CD4-positive, CD25-positive, alpha-beta regulatory T cell (primary cell): Measurements from ENCODE around the gene DGKB. TPM values are rescaled to one million over a fixed set of nuclear protein-coding genes. Genes with fewer than 3 reads are reported as not detected.

Source experiments
- ATAC-seq, 2 donors: fragments of 150-1000 bp; cut with Tn5 transposase; one replicate each; pipeline ENCODE4 v1.10.0; 2021; ENCODE audit warnings: low read depth in 2 of 2, moderate number of reproducible peaks in 2 of 2, moderate library complexity in 1 of 2
- DNase-seq, 3 donors: peaks; one replicate each; pipeline versions ENCODE4 v3.0.0 to v3.0.0-alpha.2; 2012 to 2022; ENCODE audit warnings: mixed read lengths in 1 of 3
- H3K27ac ChIP-seq: one replicate; pipeline ENCODE4 v1.7.0; 2013; ENCODE audit warnings: mild to moderate bottlenecking, low read length; ENCODE audit not compliant: insufficient read depth, poor library complexity, severe bottlenecking
- H3K27me3 ChIP-seq: one replicate; pipeline ENCODE4 v1.7.0; 2013; ENCODE audit warnings: low read length; ENCODE audit not compliant: control insufficient read depth, insufficient read depth
- H3K36me3 ChIP-seq: one replicate; pipeline ENCODE4 v1.7.0; 2013; ENCODE audit warnings: mild to moderate bottlenecking, low read length, moderate library complexity; ENCODE audit not compliant: control insufficient read depth, insufficient read depth
- H3K4me1 ChIP-seq: 2 replicates; pipeline ENCODE4 v1.7.0; 2013; ENCODE audit warnings: mild to moderate bottlenecking, low read length; ENCODE audit not compliant: insufficient read depth, control insufficient read depth, poor library complexity, severe bottlenecking
- H3K4me3 ChIP-seq: one replicate; pipeline ENCODE4 v1.7.0; 2013; ENCODE audit warnings: low read depth, mild to moderate bottlenecking, low read length, moderate library complexity
- H3K9me3 ChIP-seq, 2 experiments: 1 replicate in 1 of 2; 2 replicates in 1 of 2; pipeline ENCODE4 v1.7.0; 2013; ENCODE audit warnings: low read length in 2 of 2, mild to moderate bottlenecking in 1 of 2, moderate library complexity in 1 of 2; ENCODE audit not compliant: control insufficient read depth in 2 of 2
- H3K27ac Mint-ChIP-seq, 3 donors: one replicate each; pipeline ENCODE4 v1.8.0; 2020 to 2022; ENCODE audit warnings: mild to moderate bottlenecking in 3 of 3, mixed read lengths in 3 of 3, moderate library complexity in 2 of 3
- H3K27me3 Mint-ChIP-seq: one replicate; pipeline ENCODE4 v1.8.0; 2022; ENCODE audit warnings: mild to moderate bottlenecking, mixed read lengths
- H3K36me3 Mint-ChIP-seq: one replicate; pipeline ENCODE4 v1.8.0; 2020; ENCODE audit warnings: mixed read lengths
- H3K4me1 Mint-ChIP-seq, 4 donors: one replicate each; pipeline ENCODE4 v1.8.0; 2020 to 2022; ENCODE audit warnings: mixed read lengths in 4 of 4, mild to moderate bottlenecking in 1 of 4
- H3K4me3 Mint-ChIP-seq, 4 donors: one replicate each; pipeline ENCODE4 v1.8.0; 2020 to 2022; ENCODE audit warnings: mild to moderate bottlenecking in 4 of 4, mixed read lengths in 4 of 4, moderate library complexity in 3 of 4
- H3K9me3 Mint-ChIP-seq, 7 donors: one replicate each; pipeline ENCODE4 v1.8.0; 2020 to 2022; ENCODE audit warnings: mixed read lengths in 7 of 7, mild to moderate bottlenecking in 3 of 7, moderate library complexity in 2 of 7
- polyA plus RNA-seq, 4 donors: library from polyadenylated mRNA; unstranded; fragments of 300-500 nt; fragmentation: Illumina TruSeq; gene quantifications; one replicate each; pipeline ENCODE4 v1.2.3, GENCODE V29; 2021
- total RNA-seq: library from RNA; stranded (reverse); gene quantifications from one replicate; pipeline ENCODE4 v1.2.3, GENCODE V29; 2022

DGKB gene
- total and polyA plus RNA-seq, 5 donors from 2014 or later = not detected

DNA sequence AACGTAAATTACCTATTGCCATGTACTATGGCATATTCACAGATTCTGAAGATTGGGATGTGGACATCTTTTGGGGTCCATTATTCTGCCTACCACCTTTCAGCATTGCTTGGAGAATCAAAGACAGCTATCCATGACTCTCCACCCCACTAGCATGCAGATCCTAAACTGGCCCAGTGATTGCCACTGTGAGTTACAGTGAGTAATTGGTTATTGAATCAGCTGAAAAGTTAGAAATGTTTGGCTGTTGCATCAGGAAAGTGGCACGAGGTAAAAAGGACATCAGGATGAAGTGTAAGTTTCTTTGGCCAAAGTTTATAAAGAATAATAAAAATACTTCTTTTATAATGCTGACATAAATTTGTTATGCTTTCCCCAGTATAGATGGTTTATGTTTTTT is 764.9 kb downstream of the DGKB start:
- no peak for ATAC-seq
- no peak overlapping the region for H3K4me3 ChIP-seq
- Mint-ChIP-seq H3K27me3 (no peaks in the 10 kb centered on the region), H3K27ac (no peak overlapping the region), H3K4me1 (no peaks in the 10 kb centered on the region), H3K4me3 (no peak overlapping the region), H3K9me3 (peaks cover 0 to 16% (median 5%) of the 10 kb centered on the region in 7 donors), H3K36me3 (no peaks in the 10 kb centered on the region)
- H3K27ac ChIP-seq = no peak overlapping the region
- DNase-seq = no peak
- H3K36me3 ChIP-seq = no peaks in the 10 kb centered on the region
- H3K27me3 ChIP-seq = no peaks in the 10 kb centered on the region
- H3K4me1 ChIP-seq = no peaks in the 10 kb centered on the region
- H3K9me3 ChIP-seq = no peaks in the 10 kb centered on the region

DNA sequence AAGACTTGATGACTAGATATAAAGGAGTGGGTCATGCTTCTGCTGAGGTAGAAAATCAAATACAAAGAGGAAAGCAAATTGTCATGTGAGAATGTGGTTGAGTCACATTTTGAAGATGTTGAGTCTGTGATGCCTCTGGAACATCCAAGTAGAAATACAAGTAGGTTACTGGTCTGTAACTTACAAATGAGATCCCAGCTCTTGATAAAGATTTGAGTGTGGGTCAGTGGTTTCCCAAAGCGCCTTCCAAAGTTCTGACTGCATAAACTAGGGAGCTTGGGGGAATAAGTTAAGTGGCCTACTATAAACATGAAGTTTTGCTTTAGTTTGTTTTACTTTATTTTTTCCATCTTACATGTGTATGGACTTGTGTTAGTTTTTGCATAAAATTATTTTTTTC is 768.8 kb downstream of the DGKB start:
- Mint-ChIP-seq H3K36me3 (no peaks in the 10 kb centered on the region), H3K4me1 (no peaks in the 10 kb centered on the region), H3K27me3 (no peaks in the 10 kb centered on the region), H3K9me3 (peaks cover 0 to 9% (median 3%) of the 10 kb centered on the region in 7 donors), H3K27ac (no peak overlapping the region), H3K4me3 (no peak overlapping the region)
- no peak for ATAC-seq
- no peak for DNase-seq
- no peak overlapping the region for H3K4me3 ChIP-seq
- no peaks in the 10 kb centered on the region for H3K9me3 ChIP-seq
- no peaks in the 10 kb centered on the region for H3K27me3 ChIP-seq
- no peaks in the 10 kb centered on the region for H3K36me3 ChIP-seq
- no peaks in the 10 kb centered on the region for H3K4me1 ChIP-seq
- H3K27ac ChIP-seq = no peak overlapping the region

DNA sequence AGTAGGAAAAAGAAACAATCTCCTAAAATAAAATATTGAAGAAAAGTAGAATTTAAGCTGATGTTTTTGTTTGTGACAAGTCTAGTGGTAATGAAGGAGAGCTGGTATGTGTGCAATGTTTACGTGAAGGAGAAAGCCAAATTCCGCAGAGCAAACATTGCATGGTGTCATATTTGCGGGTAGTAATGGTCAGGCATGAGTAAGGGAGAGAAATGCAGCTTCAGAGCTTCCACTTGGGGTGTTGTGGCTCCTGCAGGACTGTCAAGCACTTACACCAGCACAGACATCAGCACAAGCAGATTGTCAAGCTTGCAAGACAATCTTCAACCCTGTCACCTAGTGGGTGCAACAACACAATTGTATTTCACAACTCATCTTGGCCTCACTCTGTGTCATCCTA is 776.6 kb downstream of the DGKB start:
- no peak overlapping the region for H3K4me3 Mint-ChIP-seq
- peaks cover 0 to 4% (median 0%) of the 10 kb centered on the region in 7 donors for H3K9me3 Mint-ChIP-seq
- H3K27ac Mint-ChIP-seq = no peak overlapping the region
- ATAC-seq (no peak), DNase-seq (no peak)
- no peaks in the 10 kb centered on the region for H3K4me1 Mint-ChIP-seq
- Histone ChIP-seq H3K36me3 (no peaks in the 10 kb centered on the region), H3K9me3 (no peaks in the 10 kb centered on the region), H3K27me3 (no peaks in the 10 kb centered on the region), H3K4me1 (no peaks in the 10 kb centered on the region), H3K27ac (no peak overlapping the region), H3K4me3 (no peak overlapping the region)
- H3K36me3 Mint-ChIP-seq = no peaks in the 10 kb centered on the region
- H3K27me3 Mint-ChIP-seq = no peaks in the 10 kb centered on the region

DNA sequence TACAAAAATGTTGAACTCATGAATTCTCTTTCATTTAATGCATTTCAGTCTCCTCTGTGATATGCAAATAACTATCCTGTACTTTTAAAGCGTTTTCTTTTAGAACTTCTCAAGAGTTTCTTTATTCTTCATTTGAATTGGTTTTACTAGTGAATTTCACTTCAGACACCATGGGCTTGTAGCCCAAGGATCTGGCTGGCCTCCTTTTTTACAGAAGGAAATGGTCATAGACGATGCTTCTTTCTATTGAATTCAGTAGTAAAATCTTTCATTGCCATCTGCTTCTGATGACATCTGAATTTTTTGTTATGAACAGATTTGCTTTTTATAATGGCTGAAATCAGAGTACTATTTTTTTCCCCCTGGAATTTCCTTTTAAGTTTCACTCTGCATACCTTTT is 777.8 kb downstream of the DGKB start:
- Histone ChIP-seq H3K36me3 (no peaks in the 10 kb centered on the region), H3K4me3 (no peak overlapping the region), H3K9me3 (no peaks in the 10 kb centered on the region), H3K27ac (no peak overlapping the region), H3K27me3 (no peaks in the 10 kb centered on the region), H3K4me1 (no peaks in the 10 kb centered on the region)
- H3K4me1 Mint-ChIP-seq = no peaks in the 10 kb centered on the region
- no peak overlapping the region for H3K4me3 Mint-ChIP-seq
- no peaks in the 10 kb centered on the region for H3K36me3 Mint-ChIP-seq
- no peak overlapping the region for H3K27ac Mint-ChIP-seq
- DNase-seq = no peak
- no peak for ATAC-seq
- H3K27me3 Mint-ChIP-seq = no peaks in the 10 kb centered on the region
- peaks cover 0 to 4% (median 0%) of the 10 kb centered on the region in 7 donors for H3K9me3 Mint-ChIP-seq

DNA sequence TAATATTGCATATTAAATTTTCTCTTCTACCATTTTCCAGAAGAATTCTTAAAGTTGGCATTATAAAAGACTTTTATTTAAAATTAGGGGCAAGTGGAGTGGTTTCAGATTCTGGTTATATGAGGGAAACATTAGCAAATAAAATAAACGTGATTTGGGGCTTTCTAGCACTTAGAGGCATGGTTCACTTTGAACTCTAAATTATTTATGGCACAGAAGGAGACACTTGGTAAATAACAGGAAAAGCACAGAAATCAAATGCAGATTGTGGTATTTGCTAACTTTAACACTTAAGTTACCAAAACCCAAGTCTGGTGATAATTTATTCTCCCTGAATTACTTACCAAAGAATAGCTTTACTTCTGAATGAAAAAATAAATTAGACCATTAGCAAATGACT is 778.6 kb downstream of the DGKB start:
- Mint-ChIP-seq H3K4me3 (no peak overlapping the region), H3K27me3 (no peaks in the 10 kb centered on the region), H3K4me1 (no peaks in the 10 kb centered on the region), H3K9me3 (peaks cover 0 to 4% (median 0%) of the 10 kb centered on the region in 7 donors), H3K27ac (no peak overlapping the region), H3K36me3 (no peaks in the 10 kb centered on the region)
- Histone ChIP-seq H3K27me3 (no peaks in the 10 kb centered on the region), H3K4me1 (no peaks in the 10 kb centered on the region), H3K36me3 (no peaks in the 10 kb centered on the region), H3K9me3 (no peaks in the 10 kb centered on the region), H3K4me3 (no peak overlapping the region), H3K27ac (no peak overlapping the region)
- no peak for ATAC-seq
- no peak for DNase-seq

DNA sequence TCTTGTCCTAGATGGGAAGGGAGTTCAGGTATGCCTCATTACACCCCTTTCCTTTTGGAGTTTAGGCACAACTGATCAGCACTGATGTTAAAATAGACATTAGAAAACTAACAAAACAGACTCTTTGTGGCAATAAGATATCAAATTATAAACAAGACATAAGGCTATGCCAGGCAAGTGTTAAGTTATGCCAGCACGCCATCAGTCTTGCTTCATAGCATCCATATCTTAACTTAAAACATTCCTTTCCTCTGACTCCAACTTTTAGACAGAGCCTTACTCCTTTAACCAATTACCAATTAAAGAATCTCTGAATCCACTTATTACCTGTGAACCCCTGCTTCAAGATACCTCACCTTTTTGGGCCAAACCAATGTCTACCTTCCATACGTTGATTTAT is 786.9 kb downstream of the DGKB start:
- Mint-ChIP-seq H3K4me1 (no peaks in the 10 kb centered on the region), H3K27me3 (no peaks in the 10 kb centered on the region), H3K27ac (no peak overlapping the region), H3K36me3 (no peaks in the 10 kb centered on the region), H3K4me3 (no peak overlapping the region), H3K9me3 (peaks cover 0 to 10% (median 4%) of the 10 kb centered on the region in 7 donors)
- H3K4me1 ChIP-seq = no peaks in the 10 kb centered on the region
- DNase-seq = no peak
- no peak overlapping the region for H3K4me3 ChIP-seq
- no peaks in the 10 kb centered on the region for H3K36me3 ChIP-seq
- H3K9me3 ChIP-seq = no peaks in the 10 kb centered on the region
- ATAC-seq = no peak
- H3K27ac ChIP-seq = no peak overlapping the region
- H3K27me3 ChIP-seq = no peaks in the 10 kb centered on the region

DNA sequence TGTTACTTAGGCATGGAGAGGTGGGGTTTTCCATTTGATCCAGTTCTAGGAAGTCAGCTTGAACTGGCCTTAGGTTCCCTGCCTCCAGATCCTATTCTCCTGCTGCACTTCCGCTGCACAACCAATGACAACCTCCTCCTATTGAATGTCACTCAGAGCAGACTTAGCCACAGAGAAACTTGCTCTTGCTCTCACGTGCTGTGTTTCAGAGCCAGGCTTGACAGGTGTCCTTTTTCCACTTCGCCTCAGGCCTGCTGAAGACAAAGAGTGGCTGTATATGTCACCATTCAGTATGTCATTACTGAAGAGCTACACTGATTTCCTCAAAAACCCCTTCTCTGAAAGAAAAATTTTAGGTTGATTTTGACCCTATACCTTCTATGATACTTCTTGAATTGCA is 797.7 kb downstream of the DGKB start:
- Mint-ChIP-seq H3K27ac (no peak overlapping the region), H3K4me3 (no peak overlapping the region)

DNA sequence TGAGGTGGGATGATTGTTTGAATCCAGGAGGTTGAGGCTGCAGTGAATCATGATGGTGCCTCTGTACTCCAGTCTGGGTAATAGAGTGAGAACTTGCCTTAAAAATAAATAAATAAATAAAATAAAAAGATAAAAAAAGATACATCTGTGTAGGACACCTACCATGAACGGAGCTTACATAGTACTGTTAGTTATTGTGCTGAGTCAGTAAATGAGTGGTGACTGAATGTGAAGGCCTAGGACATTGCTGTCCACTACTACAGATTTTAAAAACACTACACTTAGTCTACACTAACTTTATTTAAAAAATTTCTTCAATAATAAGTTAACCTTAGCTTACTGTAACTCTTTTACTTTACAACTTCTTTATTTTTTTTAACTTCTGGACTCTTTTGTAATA is 806.4 kb downstream of the DGKB start:
- no peak overlapping the region for H3K27ac Mint-ChIP-seq
- H3K4me3 ChIP-seq = no peak overlapping the region
- no peaks in the 10 kb centered on the region for H3K4me1 ChIP-seq
- no peaks in the 10 kb centered on the region for H3K27me3 ChIP-seq
- H3K36me3 Mint-ChIP-seq = no peaks in the 10 kb centered on the region
- peaks cover 0 to 4% of the 10 kb centered on the region in 2 experiments for H3K9me3 ChIP-seq
- H3K36me3 ChIP-seq = no peaks in the 10 kb centered on the region
- no peaks in the 10 kb centered on the region for H3K27me3 Mint-ChIP-seq
- H3K9me3 Mint-ChIP-seq = peaks cover 0 to 2% (median 0%) of the 10 kb centered on the region in 7 donors
- no peaks in the 10 kb centered on the region for H3K4me1 Mint-ChIP-seq
- no peak overlapping the region for H3K27ac ChIP-seq
- no peak overlapping the region for H3K4me3 Mint-ChIP-seq
- DNase-seq (no peak), ATAC-seq (no peak)

More for the DNA sequence above, 797.7 kb downstream of the DGKB start:
- Mint-ChIP-seq H3K9me3 (peaks cover 0 to 5% (median 3%) of the 10 kb centered on the region in 7 donors), H3K4me1 (no peaks in the 10 kb centered on the region), H3K27me3 (no peaks in the 10 kb centered on the region), H3K36me3 (no peaks in the 10 kb centered on the region)
- H3K4me3 ChIP-seq = no peak overlapping the region
- no peaks in the 10 kb centered on the region for H3K4me1 ChIP-seq
- H3K9me3 ChIP-seq = no peaks in the 10 kb centered on the region
- no peaks in the 10 kb centered on the region for H3K27me3 ChIP-seq
- no peak for ATAC-seq
- H3K27ac ChIP-seq = no peak overlapping the region
- DNase-seq = no peak
- H3K36me3 ChIP-seq = no peaks in the 10 kb centered on the region
